ENCODE results near the gene MYO1D.

Gene MYO1D

GRCh38 chr17:32463304-32463703 is 413.6 kb downstream of the MYO1D start:
- Histone ChIP-seq H3K27ac (no peak overlapping the region), H3K27me3 (no peaks in the 10 kb centered on the region), H3K36me3 (peaks cover 51 to 86% (median 62%) of the 10 kb centered on the region in 3 donors), H3K4me1 (peaks cover 0 to 7% (median 0%) of the 10 kb centered on the region in 4 donors), H3K4me3 (no peak overlapping the region), H3K9me3 (no peaks in the 10 kb centered on the region)
- TF ChIP-seq CTCF (IDR thresholded peaks at IDR 0.05) = no peak
- no peak for DNase-seq
- intact Hi-C loops (cut with DNase I; ENCODE audit: low total_unique reads) = no loop called here

DNA sequence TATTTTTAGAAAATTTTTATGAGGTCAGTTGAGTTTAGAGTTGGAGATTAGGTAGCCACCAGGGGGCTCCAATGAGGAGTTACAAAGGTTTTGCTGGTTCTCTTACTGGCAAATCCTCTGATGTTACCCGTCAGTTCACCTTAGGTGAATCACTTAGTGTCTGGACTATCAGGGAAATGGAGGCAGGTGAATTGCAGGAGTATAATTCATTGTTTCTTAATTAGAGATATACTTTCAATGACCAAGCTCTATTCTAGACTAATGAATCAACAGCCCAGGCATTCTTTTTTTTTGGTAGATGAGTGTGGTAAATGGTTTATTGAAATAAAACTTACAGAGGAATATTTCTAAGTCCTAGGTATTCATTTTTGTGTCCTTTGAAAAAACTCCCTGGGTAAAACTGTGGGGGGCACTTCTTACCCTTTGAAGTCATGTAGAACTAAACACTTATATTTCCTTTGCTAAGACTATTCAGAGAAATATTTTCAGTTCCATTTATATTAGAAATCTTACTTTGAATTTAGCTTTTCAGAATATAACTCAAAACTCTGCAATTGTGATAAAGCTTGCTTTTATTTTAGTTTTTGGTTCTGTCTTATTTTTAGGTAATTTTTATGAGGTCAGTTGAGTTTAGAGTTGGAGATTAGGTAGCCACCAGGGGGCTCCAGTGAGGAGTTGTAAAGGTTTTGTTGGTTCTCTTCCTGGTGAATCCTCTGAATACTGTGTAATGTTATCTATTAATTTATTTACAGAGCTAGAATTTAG is 414.9 kb downstream of the MYO1D start:
- Histone ChIP-seq H3K27ac (no peak overlapping the region), H3K4me1 (peaks cover 0 to 7% (median 0%) of the 10 kb centered on the region in 4 donors), H3K4me3 (no peak overlapping the region), H3K27me3 (no peaks in the 10 kb centered on the region), H3K9me3 (no peaks in the 10 kb centered on the region), H3K36me3 (peaks cover 54 to 86% (median 67%) of the 10 kb centered on the region in 3 donors)
- peak in 1 of 2 experiments; percentile 44 for TF ChIP-seq CTCF (IDR thresholded peaks at IDR 0.05)
- DNase-seq = no peak
- intact Hi-C loops (cut with DNase I; ENCODE audit: low total_unique reads) = no loop called here

GRCh38 chr17:32461498-32461852 is 415.4 kb downstream of the MYO1D start:
- no peak overlapping the region for H3K4me3 ChIP-seq
- no peak for TF ChIP-seq CTCF (IDR thresholded peaks at IDR 0.05)
- no peaks in the 10 kb centered on the region for H3K27me3 ChIP-seq
- intact Hi-C loops (cut with DNase I; ENCODE audit: low total_unique reads) = no loop called here
- H3K27ac ChIP-seq = no peak overlapping the region
- DNase-seq = no peak
- H3K4me1 ChIP-seq = peaks cover 0 to 7% (median 0%) of the 10 kb centered on the region in 4 donors
- H3K36me3 ChIP-seq = peaks cover 58 to 86% (median 72%) of the 10 kb centered on the region in 3 donors
- H3K9me3 ChIP-seq = no peaks in the 10 kb centered on the region

- TF ChIP-seq CTCF (IDR thresholded peaks at IDR 0.05) = no peak
- Histone ChIP-seq H3K36me3 (peaks cover 69 to 86% (median 74%) of the 10 kb centered on the region in 3 donors), H3K9me3 (no peaks in the 10 kb centered on the region), H3K27ac (no peak overlapping the region), H3K27me3 (no peaks in the 10 kb centered on the region), H3K4me3 (no peak overlapping the region), H3K4me1 (peaks cover 0 to 7% (median 0%) of the 10 kb centered on the region in 4 donors)
- intact Hi-C loops (cut with DNase I; ENCODE audit: low total_unique reads) = no loop called here
- no peak for DNase-seq
These were observed 416.9 kb downstream of the MYO1D start for GRCh38 chr17:32460054-32460453.

- Histone ChIP-seq H3K4me3 (no peak overlapping the region), H3K27me3 (no peaks in the 10 kb centered on the region), H3K9me3 (no peaks in the 10 kb centered on the region), H3K27ac (no peak overlapping the region), H3K4me1 (peaks cover 0 to 7% (median 0%) of the 10 kb centered on the region in 4 donors), H3K36me3 (peaks cover 69 to 87% (median 77%) of the 10 kb centered on the region in 3 donors)
- intact Hi-C loops (cut with DNase I; ENCODE audit: low total_unique reads) = no loop called here
- no peak for TF ChIP-seq CTCF (IDR thresholded peaks at IDR 0.05)
- DNase-seq = no peak
These were observed 418.6 kb downstream of the MYO1D start for GRCh38 chr17:32458371-32458770.

All from tibial artery (tissue), 4 donors.